Cardiac muscle cell (in vitro differentiated cells and primary cell): ENCODE measurements around the gene TMEM130. TPM values are rescaled to one million over a fixed set of nuclear protein-coding genes. Genes with fewer than 3 reads are reported as not detected.
A peak's percentile ranks its signal among the peaks of the same experiment; 100 is the strongest.
"Not testable (repeated sequence)": the region's sequence is repeated elsewhere in the genome, so short reads cannot be mapped to it uniquely, and the experiment has no call there.

Source experiments
- DNase-seq, 2 donors: peaks; one replicate each; pipeline versions ENCODE4 v3.0.0 to v3.0.0-alpha.2; 2010 to 2017; ENCODE audit warnings: low read depth in 1 of 2, low spot score in 1 of 2
- H3K27ac ChIP-seq: fragments of 200-600 bp; sonication (generic); 2 replicates; pipeline ENCODE4 v1.5.1; 2016
- H3K27me3 ChIP-seq: fragments of 200-600 bp; sonication (generic); 2 replicates; pipeline ENCODE4 v1.6.0; 2016; ENCODE audit warnings: control low read depth
- H3K36me3 ChIP-seq: fragments of 200-600 bp; sonication (generic); 2 replicates; pipeline ENCODE4 v1.5.1; 2016; ENCODE audit warnings: control low read depth
- H3K4me1 ChIP-seq: fragments of 200-600 bp; sonication (generic); 2 replicates; pipeline ENCODE4 v1.8.1; 2017; ENCODE audit warnings: low read depth, mild to moderate bottlenecking, mixed run types
- H3K4me3 ChIP-seq: fragments of 200-600 bp; sonication (generic); 2 replicates; pipeline ENCODE4 v1.5.1; 2016; ENCODE audit warnings: mild to moderate bottlenecking
- H3K9me3 ChIP-seq: fragments of 200-600 bp; sonication (generic); 2 replicates; pipeline ENCODE4 v1.5.1; 2017; ENCODE audit warnings: low read depth, mild to moderate bottlenecking, control low read depth
- polyA plus RNA-seq: library from polyadenylated mRNA; unstranded; fragments of >200 nt; fragmentation: Nextera tagmentation; extraction: Ambion mirVana; gene quantifications from 2 replicates; pipeline ENCODE4 v1.2.1, GENCODE V29; 2016
- total RNA-seq: library from RNA; depleted of rRNA; stranded (reverse); fragments of >200 nt; gene quantifications from 2 replicates; pipeline ENCODE4 v1.2.3, GENCODE V29; 2016
- TF ChIP-seq, protein P1 (sequence below): IDR thresholded peaks from 2 replicates; pipeline ENCODE4 v1.5.1; 2012; ENCODE audit warnings: low read depth, mild to moderate bottlenecking, low read length

Gene TMEM130
- total and polyA plus RNA-seq, 2 experiments from 2014 or later, result 0.51 to 0.54 TPM

DNA sequence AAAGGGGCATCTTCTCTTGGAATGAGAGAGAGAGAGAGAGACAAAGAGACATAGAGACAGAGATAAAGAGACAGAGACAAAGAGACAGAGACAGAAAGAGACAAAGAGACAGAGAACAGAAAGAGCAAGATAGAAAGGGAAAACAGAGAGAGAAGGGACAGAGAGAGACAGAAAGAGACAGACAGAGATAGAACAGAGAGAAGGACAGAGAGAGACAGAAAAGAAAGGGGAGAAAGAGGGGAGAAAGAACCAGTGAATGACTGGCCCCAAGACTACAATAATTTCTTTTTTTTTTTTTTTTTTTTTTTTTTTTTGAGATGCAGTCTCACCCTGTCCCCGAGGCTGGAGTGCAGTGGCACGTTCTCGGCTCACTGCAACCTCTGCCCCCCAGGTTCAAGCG, 7.6 kb downstream of the TMEM130 start:
- H3K4me3 ChIP-seq, result no peak overlapping the region
- H3K27ac ChIP-seq, result no peak overlapping the region
- TF ChIP-seq, protein P1, sequence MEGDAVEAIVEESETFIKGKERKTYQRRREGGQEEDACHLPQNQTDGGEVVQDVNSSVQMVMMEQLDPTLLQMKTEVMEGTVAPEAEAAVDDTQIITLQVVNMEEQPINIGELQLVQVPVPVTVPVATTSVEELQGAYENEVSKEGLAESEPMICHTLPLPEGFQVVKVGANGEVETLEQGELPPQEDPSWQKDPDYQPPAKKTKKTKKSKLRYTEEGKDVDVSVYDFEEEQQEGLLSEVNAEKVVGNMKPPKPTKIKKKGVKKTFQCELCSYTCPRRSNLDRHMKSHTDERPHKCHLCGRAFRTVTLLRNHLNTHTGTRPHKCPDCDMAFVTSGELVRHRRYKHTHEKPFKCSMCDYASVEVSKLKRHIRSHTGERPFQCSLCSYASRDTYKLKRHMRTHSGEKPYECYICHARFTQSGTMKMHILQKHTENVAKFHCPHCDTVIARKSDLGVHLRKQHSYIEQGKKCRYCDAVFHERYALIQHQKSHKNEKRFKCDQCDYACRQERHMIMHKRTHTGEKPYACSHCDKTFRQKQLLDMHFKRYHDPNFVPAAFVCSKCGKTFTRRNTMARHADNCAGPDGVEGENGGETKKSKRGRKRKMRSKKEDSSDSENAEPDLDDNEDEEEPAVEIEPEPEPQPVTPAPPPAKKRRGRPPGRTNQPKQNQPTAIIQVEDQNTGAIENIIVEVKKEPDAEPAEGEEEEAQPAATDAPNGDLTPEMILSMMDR, result no peak
- H3K27me3 ChIP-seq, result peaks cover 3% of the 10 kb centered on the region
- no peak for DNase-seq
- no peaks in the 10 kb centered on the region for H3K9me3 ChIP-seq
- H3K36me3 ChIP-seq, result no peaks in the 10 kb centered on the region
- H3K4me1 ChIP-seq, result peaks cover 1% of the 10 kb centered on the region

DNA sequence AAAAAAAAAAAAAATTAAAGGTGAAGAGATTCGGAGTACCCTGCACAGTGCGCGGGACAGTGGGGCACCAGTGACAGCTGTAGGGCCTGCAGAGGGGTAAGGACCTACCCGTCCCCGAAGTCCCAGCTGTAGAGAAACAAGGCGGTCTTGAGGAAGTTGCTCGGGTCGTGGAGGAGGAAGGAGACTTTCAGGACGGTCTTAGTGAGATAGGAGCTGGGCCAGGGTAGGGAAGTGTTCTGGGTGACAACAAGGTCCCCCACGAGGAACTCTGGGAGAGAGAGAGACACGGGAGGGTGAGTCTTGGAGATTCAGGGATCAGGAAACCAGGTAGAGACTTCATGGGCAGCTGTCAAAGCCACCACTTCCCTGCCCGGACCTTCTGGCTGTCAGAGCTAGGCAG, 9.7 kb downstream of the TMEM130 start:
- DNase-seq, result no peak
- TF ChIP-seq, protein P1, result no peak

DNA sequence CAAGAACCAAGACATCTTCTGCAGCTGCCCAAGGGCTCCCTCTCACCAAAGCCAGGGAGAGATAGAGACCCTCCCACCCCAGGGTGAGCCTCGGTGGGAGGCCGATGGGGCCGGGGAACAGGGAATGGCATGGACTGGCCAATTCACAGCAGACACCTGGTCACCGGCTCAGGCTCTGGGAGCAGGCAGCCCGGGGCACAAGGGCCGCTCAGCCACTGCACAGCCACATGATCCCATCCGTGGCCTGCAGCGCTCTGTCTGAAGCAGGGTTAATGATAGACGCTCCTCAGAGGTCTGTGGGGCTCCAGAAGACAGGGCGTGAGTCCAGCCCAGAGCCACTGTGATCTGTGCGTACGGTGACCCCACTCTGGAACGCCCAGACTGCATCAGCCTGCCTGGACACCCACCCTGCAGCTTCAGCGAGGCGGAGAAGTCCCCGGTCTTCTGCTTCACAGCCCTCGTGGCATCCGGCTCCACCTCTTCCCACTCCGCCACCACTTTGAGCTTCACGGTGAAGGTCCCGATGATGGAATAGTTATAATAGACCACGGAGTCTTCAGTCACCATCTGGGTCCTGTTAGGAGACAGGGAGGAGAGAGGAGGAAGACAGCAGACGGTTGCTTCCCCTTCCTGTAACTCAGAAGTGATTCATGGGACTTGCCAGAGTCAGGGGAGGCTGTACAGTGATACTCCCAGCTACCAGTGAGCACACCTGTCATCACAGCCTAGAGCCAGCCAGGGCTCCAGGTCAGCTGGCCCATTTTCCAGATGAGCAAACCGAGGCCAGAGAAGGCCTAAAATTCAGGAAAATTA, 14.0 kb downstream of the TMEM130 start:
- Histone ChIP-seq H3K4me1 (no peaks in the 10 kb centered on the region), H3K27ac (no peak overlapping the region), H3K4me3 (no peak overlapping the region), H3K27me3 (no peaks in the 10 kb centered on the region), H3K36me3 (no peaks in the 10 kb centered on the region), H3K9me3 (no peaks in the 10 kb centered on the region)
- no peak for DNase-seq
- TF ChIP-seq, protein P1, result no peak

More for the DNA sequence above, 9.7 kb downstream of the TMEM130 start:
- Histone ChIP-seq H3K27ac (no peak overlapping the region), H3K4me1 (no peaks in the 10 kb centered on the region), H3K9me3 (no peaks in the 10 kb centered on the region), H3K4me3 (no peak overlapping the region), H3K36me3 (no peaks in the 10 kb centered on the region), H3K27me3 (peaks cover 3% of the 10 kb centered on the region)

DNA sequence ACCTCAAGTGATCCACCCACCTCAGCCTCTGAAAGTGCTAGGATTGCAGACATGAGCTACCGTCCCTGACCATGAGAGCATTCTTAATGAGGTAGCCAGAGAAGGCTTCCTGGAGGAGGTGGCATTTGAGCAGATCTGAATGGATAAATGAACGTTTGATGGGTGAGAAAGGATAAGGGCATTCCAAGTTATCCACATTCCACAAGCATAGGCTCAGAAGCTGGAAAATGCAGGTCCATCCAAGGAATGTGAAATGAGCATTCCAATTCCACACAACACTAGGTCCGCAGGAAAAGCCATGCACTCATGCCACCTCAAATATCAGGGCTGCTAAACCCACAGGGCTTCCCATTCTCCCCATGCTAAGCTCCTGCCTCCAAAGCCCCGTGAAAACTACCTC, 17.0 kb downstream of the TMEM130 start:
- DNase-seq, result peak in 1 of 2 donors; percentile 7
- TF ChIP-seq, protein P1, result no peak
- H3K27me3 ChIP-seq, result no peaks in the 10 kb centered on the region
- H3K9me3 ChIP-seq, result no peaks in the 10 kb centered on the region
- H3K4me1 ChIP-seq, result no peaks in the 10 kb centered on the region
- no peak overlapping the region for H3K4me3 ChIP-seq
- no peaks in the 10 kb centered on the region for H3K36me3 ChIP-seq
- no peak overlapping the region for H3K27ac ChIP-seq

DNA sequence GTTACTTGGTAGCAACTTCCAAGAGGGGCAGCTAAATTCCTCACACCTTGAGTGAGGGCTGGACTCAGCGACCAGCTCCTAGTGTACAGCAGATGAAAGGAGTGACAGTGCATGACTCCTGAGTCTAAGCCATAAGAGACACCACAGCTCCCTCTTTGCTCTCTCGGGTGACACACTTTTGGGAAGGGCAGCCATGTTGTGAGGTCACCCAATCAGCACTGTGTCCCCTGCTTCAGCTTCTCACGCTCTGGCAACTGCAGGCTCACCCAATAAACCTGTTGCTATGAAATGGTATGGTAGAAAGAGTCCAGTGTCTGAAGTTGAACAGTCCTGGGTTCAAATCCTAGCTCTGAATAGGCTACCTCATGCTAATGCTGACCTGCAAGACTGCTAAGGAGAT, 20.9 kb downstream of the TMEM130 start:
- Histone ChIP-seq H3K27ac (no peak overlapping the region), H3K9me3 (no peaks in the 10 kb centered on the region), H3K4me1 (no peaks in the 10 kb centered on the region), H3K36me3 (no peaks in the 10 kb centered on the region), H3K4me3 (no peak overlapping the region), H3K27me3 (no peaks in the 10 kb centered on the region)
- no peak for DNase-seq
- TF ChIP-seq, protein P1, result no peak

DNA sequence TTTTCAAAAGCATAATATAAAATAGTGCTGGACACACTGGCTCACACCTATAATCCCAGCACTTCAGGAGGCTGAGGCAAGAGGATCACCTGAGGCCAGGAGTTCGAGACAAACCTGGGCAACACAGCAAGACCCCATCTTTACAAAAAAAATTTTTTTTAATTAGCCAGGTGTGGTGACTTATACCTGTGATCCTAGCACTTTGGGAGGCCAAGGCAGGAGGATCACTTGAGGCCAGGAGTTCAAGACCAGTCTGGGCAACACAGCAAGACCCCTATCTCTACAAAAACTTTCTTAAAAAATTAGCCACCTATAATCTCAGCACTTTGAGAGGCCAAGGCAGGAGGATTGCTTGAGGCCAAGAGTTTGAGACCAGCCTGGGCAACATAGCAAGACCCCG, 27.3 kb downstream of the TMEM130 start:
- H3K4me3 ChIP-seq, H3K9me3 ChIP-seq, H3K36me3 ChIP-seq, H3K4me1 ChIP-seq, DNase-seq, H3K27ac ChIP-seq, H3K27me3 ChIP-seq: not testable (repeated sequence)
